Heart left ventricle (tissue), 16 donors: ENCODE data around the gene CARD18. TPM values are rescaled to one million over a fixed set of nuclear protein-coding genes. Genes with fewer than 3 reads are reported as not detected.

ENCODE experiments used
- ATAC-seq, 4 donors: fragments of 200-7000 bp; cut with Tn5 transposase; one replicate each; pipeline ENCODE4 v1.9.1; 2020 to 2022; ENCODE audit warnings: moderate library complexity in 4 of 4, mild to moderate bottlenecking in 3 of 4, moderate number of reproducible peaks in 1 of 4
- DNase-seq, 5 donors: peaks; one replicate each; pipeline ENCODE4 v3.0.0-alpha.2; 2020
- H3K27ac ChIP-seq, 12 donors: fragments of 200-600 bp; sonication (generic) in 4 of 12; one replicate each; pipeline versions ENCODE4 v1.5.0 to v1.8.0; 2016 to 2022; ENCODE audit warnings: mild to moderate bottlenecking in 2 of 12
- H3K27me3 ChIP-seq, 9 donors: fragments of 200-600 bp; sonication (generic) in 2 of 9; one replicate each; pipeline versions ENCODE4 v1.5.1 to v1.8.0; 2016 to 2022; ENCODE audit warnings: mild to moderate bottlenecking in 3 of 9
- H3K36me3 ChIP-seq, 9 donors: fragments of 200-600 bp; sonication (generic) in 2 of 9; one replicate each; pipeline versions ENCODE4 v1.5.0 to v1.8.0; 2018 to 2022; ENCODE audit warnings: mild to moderate bottlenecking in 2 of 9
- H3K4me1 ChIP-seq, 12 donors: fragments of 200-600 bp; sonication (generic) in 4 of 12; one replicate each; pipeline versions ENCODE4 v1.5.0 to v1.8.0; 2016 to 2022; ENCODE audit warnings: mild to moderate bottlenecking in 3 of 12
- H3K4me3 ChIP-seq, 12 donors: fragments of 200-600 bp; sonication (generic) in 4 of 12; one replicate each; pipeline versions ENCODE4 v1.5.0 to v1.8.0; 2017 to 2022; ENCODE audit warnings: mild to moderate bottlenecking in 9 of 12, moderate library complexity in 4 of 12
- H3K9me3 ChIP-seq, 12 donors: fragments of 200-600 bp; sonication (generic) in 4 of 12; one replicate each; pipeline versions ENCODE4 v1.5.0 to v1.8.0; 2016 to 2022; ENCODE audit warnings: mild to moderate bottlenecking in 1 of 12
- CTCF ChIP-seq, 12 donors: fragments of 200-600 bp; sonication (generic) in 4 of 12; IDR thresholded peaks; one replicate each; pipeline versions ENCODE4 v1.5.0 to v1.8.0; 2018 to 2022; ENCODE audit warnings: antibody characterized with exemption in 12 of 12, mild to moderate bottlenecking in 5 of 12
- POLR2A ChIP-seq, 2 donors: fragments of 450-650 bp; IDR thresholded peaks; one replicate each; pipeline ENCODE4 v1.6.1; 2017; ENCODE audit warnings: antibody characterized with exemption in 2 of 2, mild to moderate bottlenecking in 2 of 2, moderate library complexity in 2 of 2
- WGBS, 4 donors: extraction: QIAGEN DNeasy Blood & Tissue Kit in 2 of 4; methylation state at CpG; one replicate each; pipeline versions ENCODE4 v1.1.5 to v1.1.7; 2013 to 2018; 5-methylcytosine and 5-hydroxymethylcytosine counted together
- intact Hi-C, 10 donors: fragments of 100-400 bp; cut with DNase I; formaldehyde crosslinking; loops; one replicate each; pipeline versions ENCODE4 v1.11.1 to v1.14.2; 2022
- polyA plus RNA-seq, 2 donors: library from polyadenylated mRNA; stranded (reverse); fragments of 200-250 nt; gene quantifications; one replicate each; pipeline ENCODE4 v1.2.3, GENCODE V29; 2013
- total RNA-seq, 9 donors: library from RNA; depleted of rRNA in 2 of 9; stranded (reverse); fragments of >200 nt in 2 of 9; fragmentation: NEBNext Ultra II Directional in 3 of 9; extraction: Animal tissue kit (Norgen Biotek cat#: 25700) in 3 of 9; gene quantifications; one replicate each; pipeline versions ENCODE4 v1.1.0 to v1.2.4, GENCODE V29; 2016 to 2023
- donor health status: ischemic (EF 13 %, LVEDD 7.1; RV severe dilation, severe dysfunction).
- donor health status: healthy with polysubstance abuse.
- donor health status: DM: no; HTN: yes; CAD: no.
- donor health status: DM: no; HTN: no; CAD: no.
- donor health status: ischemic (EF 25% LVEDD 6.9; RV normal size, moderate dysfunction).
- donor health status: ischemic (EF 25% LVEDD 5.7; RV mildly dilated, moderate dysfunction).
- donor health status: healthy.
- donor health status: DM: yes; HTN: yes; CAD: no.
- donor health status: ischemic (EF 35%, LVEDD 5.7; RV mildly dilated, moderate dysfunction).
- donor health status: nonischemic (EF 11% LVEDD 7.7; RV severe dilation, severe dysfunction).
- donor health status: DM: yes; HTN: yes; CAD: no.
- donor health status: PGD.
- donor health status: ischemic (EF 29% LVEDD 5.4; RV normal size, mild dysfunction).
- donor health status: nonischemic (EF 23%, LVEDD 6.1; RV moderate dilation, normal function).

CARD18 gene
- total and polyA plus RNA-seq, 11 donors: 0.91 TPM; not detected in 10

- TF ChIP-seq CTCF (IDR thresholded peaks at IDR 0.05) (no peak), POLR2A (IDR thresholded peaks at IDR 0.05) (no peak)
- no peak for ATAC-seq
Observed at GRCh38 chr11:105167244-105167643, 27.7 kb upstream of the CARD18 start.

GRCh38 chr11:105164208-105164607 lies 24.6 kb upstream of the CARD18 start:
- WGBS, 4 donors: 89 to 93% (median 92%) methylated on average over 4 of the region's 4 CpGs
- intact Hi-C loops: no loop called here
- no peak for ATAC-seq

More at GRCh38 chr11:105167244-105167643, 27.7 kb upstream of the CARD18 start:
- no peaks in the 10 kb centered on the region for H3K27me3 ChIP-seq
- intact Hi-C loops: no loop called here
- H3K36me3 ChIP-seq: no peaks in the 10 kb centered on the region
- DNase-seq: no peak
- H3K27ac ChIP-seq: no peak overlapping the region
- 96 to 99% (median 98%) methylated on average over 3 of the region's 3 CpGs for WGBS, 4 donors
- H3K9me3 ChIP-seq: peaks cover 0 to 16% (median 0%) of the 10 kb centered on the region in 12 donors
- H3K4me1 ChIP-seq: no peaks in the 10 kb centered on the region
- H3K4me3 ChIP-seq: no peak overlapping the region

GRCh38 chr11:105162506-105162905 lies 22.9 kb upstream of the CARD18 start:
- no peak overlapping the region for H3K27ac ChIP-seq
- intact Hi-C loops: no loop called here
- TF ChIP-seq CTCF (IDR thresholded peaks at IDR 0.05) (no peak), POLR2A (IDR thresholded peaks at IDR 0.05) (no peak)
- no peak overlapping the region for H3K4me3 ChIP-seq
- no peaks in the 10 kb centered on the region for H3K36me3 ChIP-seq
- no peaks in the 10 kb centered on the region for H3K4me1 ChIP-seq
- no peaks in the 10 kb centered on the region for H3K27me3 ChIP-seq
- ATAC-seq: no peak
- H3K9me3 ChIP-seq: no peaks in the 10 kb centered on the region
- DNase-seq: no peak
- 0 to 94% (median 22%) methylated on average over 1 of the region's 1 CpG for WGBS, 4 donors

More at GRCh38 chr11:105164208-105164607, 24.6 kb upstream of the CARD18 start:
- H3K27ac ChIP-seq: no peak overlapping the region
- no peaks in the 10 kb centered on the region for H3K4me1 ChIP-seq
- no peaks in the 10 kb centered on the region for H3K27me3 ChIP-seq
- H3K9me3 ChIP-seq: no peaks in the 10 kb centered on the region
- no peak for DNase-seq
- no peak overlapping the region for H3K4me3 ChIP-seq
- no peak for TF ChIP-seq CTCF (IDR thresholded peaks at IDR 0.05)
- no peak for TF ChIP-seq POLR2A (IDR thresholded peaks at IDR 0.05)
- no peaks in the 10 kb centered on the region for H3K36me3 ChIP-seq

GRCh38 chr11:105158436-105158835 lies 18.9 kb upstream of the CARD18 start:
- Histone ChIP-seq H3K4me1 (peaks cover 0 to 2% (median 0%) of the 10 kb centered on the region in 12 donors), H3K27me3 (no peaks in the 10 kb centered on the region), H3K36me3 (no peaks in the 10 kb centered on the region), H3K4me3 (no peak overlapping the region), H3K27ac (no peak overlapping the region), H3K9me3 (no peaks in the 10 kb centered on the region)
- TF ChIP-seq CTCF (IDR thresholded peaks at IDR 0.05) (no peak), POLR2A (IDR thresholded peaks at IDR 0.05) (no peak)
- DNase-seq: no peak
- intact Hi-C loops: no loop called here
- no peak for ATAC-seq
- 66 to 82% (median 73%) methylated on average over 1 of the region's 1 CpG for WGBS, 4 donors
